Transverse colon (tissue), 4 donors: Measurements from ENCODE around the gene CD69. TPM values are rescaled to one million over a fixed set of nuclear protein-coding genes. Genes with fewer than 3 reads are reported as not detected.
A peak's percentile ranks its signal among the peaks of the same experiment; 100 is the strongest.

Experiments used
- DNase-seq: peaks from one replicate; pipeline ENCODE4 v3.0.0-alpha.2; 2019
- H3K27ac ChIP-seq, 4 donors: fragments of 200-600 bp; sonication (generic); 2 replicates each; pipeline ENCODE4 v1.5.1; 2016 to 2018; ENCODE audit warnings: inconsistent platforms in 4 of 4
- H3K27me3 ChIP-seq: fragments of 200-600 bp; sonication (generic); 2 replicates; pipeline ENCODE4 v1.5.1; 2017; ENCODE audit warnings: inconsistent platforms
- H3K36me3 ChIP-seq, 4 donors: fragments of 200-600 bp; sonication (generic); 2 replicates each; pipeline ENCODE4 v1.5.1; 2017 to 2019; ENCODE audit warnings: inconsistent platforms in 4 of 4
- H3K4me1 ChIP-seq, 4 donors: fragments of 200-600 bp; sonication (generic); 2 replicates each; pipeline ENCODE4 v1.5.1; 2017 to 2020; ENCODE audit warnings: inconsistent platforms in 4 of 4
- H3K4me3 ChIP-seq, 4 donors: fragments of 200-600 bp; sonication (generic); 1 replicate in 1 of 4; 2 replicates in 3 of 4; pipeline versions ENCODE4 v1.5.1 to v1.6.1; 2017 to 2019; ENCODE audit warnings: inconsistent platforms in 4 of 4
- H3K9me3 ChIP-seq, 2 donors: fragments of 200-600 bp; sonication (generic); 2 replicates each; pipeline ENCODE4 v1.5.1; 2017 to 2019; ENCODE audit warnings: inconsistent platforms in 2 of 2
- CTCF ChIP-seq, 5 experiments: fragments of 200-600 bp in 3 of 5; fragments of 450-650 bp in 2 of 5; sonication (generic) in 3 of 5; IDR thresholded peaks; 1 replicate in 2 of 5; 2 replicates in 3 of 5; pipeline ENCODE4 v1.5.1; 2016 to 2017; ENCODE audit warnings: antibody characterized with exemption in 5 of 5, inconsistent platforms in 3 of 5, mild to moderate bottlenecking in 2 of 5, moderate library complexity in 1 of 5
- EP300 ChIP-seq: sonication (generic); formaldehyde crosslinking; IDR thresholded peaks from one replicate; pipeline ENCODE4 v1.6.1; 2017; ENCODE audit warnings: antibody characterized with exemption, low read depth
- POLR2A ChIP-seq: fragments of 450-650 bp; IDR thresholded peaks from one replicate; pipeline ENCODE4 v1.6.1; 2016; ENCODE audit warnings: antibody characterized with exemption, mild to moderate bottlenecking, moderate library complexity
- POLR2AphosphoS5 ChIP-seq, 3 donors: sonication (generic); formaldehyde crosslinking; IDR thresholded peaks; one replicate each; pipeline ENCODE4 v1.6.1; 2016; ENCODE audit warnings: antibody characterized with exemption in 3 of 3
- WGBS, 2 donors: methylation state at CpG; one replicate each; pipeline ENCODE4 v1.1.5; 2018; ENCODE audit warnings: low coverage in 1 of 2; 5-methylcytosine and 5-hydroxymethylcytosine counted together
- in situ Hi-C, 4 donors: fragments of 200-750 bp; cut with MboI; loops; one replicate each; pipeline versions ENCODE4 v1.15.0 to v1.15.1; 2017; ENCODE audit warnings: low sequenced_read_pairs in 3 of 4, low pct_ligation_motif_present in 1 of 4, low pct_unique_long_range_greater_than_20kb in 1 of 4
- intact Hi-C: fragments of 100-400 bp; cut with DNase I; formaldehyde crosslinking; loops from one replicate; pipeline ENCODE4 v1.15.1; 2023; ENCODE audit warnings: low total_unique reads
- total RNA-seq, 4 donors: library from RNA; depleted of rRNA; stranded (reverse); fragments of >200 nt; gene quantifications; one replicate each; pipeline ENCODE4 v1.1.0, GENCODE V29; 2016

Gene CD69
- total RNA-seq, 4 donors from 2014 or later: 7.8 to 19.2 TPM; not detected in 2

GRCh38 chr12:9806714-9807113, 46.0 kb upstream of the CD69 start:
- TF ChIP-seq POLR2AphosphoS5 (IDR thresholded peaks at IDR 0.05) (no peak), CTCF (IDR thresholded peaks at IDR 0.05) (no peak), EP300 (no peak), POLR2A (no peak)
- WGBS, 2 donors: 86 to 94% methylated on average over 4 of the region's 4 CpGs
- in situ Hi-C loops: no loop called here
- Histone ChIP-seq H3K4me1 (no peaks in the 10 kb centered on the region), H3K9me3 (no peaks in the 10 kb centered on the region), H3K4me3 (no peak overlapping the region), H3K36me3 (no peaks in the 10 kb centered on the region), H3K27me3 (no peaks in the 10 kb centered on the region), H3K27ac (no peak overlapping the region)
- intact Hi-C loops: no loop called here
- DNase-seq: no peak

GRCh38 chr12:9805883-9806282, 45.2 kb upstream of the CD69 start:
- Histone ChIP-seq H3K9me3 (no peaks in the 10 kb centered on the region), H3K27me3 (no peaks in the 10 kb centered on the region), H3K27ac (no peak overlapping the region), H3K4me3 (no peak overlapping the region), H3K36me3 (no peaks in the 10 kb centered on the region), H3K4me1 (no peaks in the 10 kb centered on the region)
- intact Hi-C loops: no loop called here
- no peak for DNase-seq
- TF ChIP-seq POLR2AphosphoS5 (IDR thresholded peaks at IDR 0.05) (no peak), POLR2A (no peak), CTCF (IDR thresholded peaks at IDR 0.05) (no peak), EP300 (no peak)
- 88 to 95% methylated on average over 1 to 2 of the region's 2 CpGs for WGBS, 2 donors
- in situ Hi-C loops: no loop called here

GRCh38 chr12:9799961-9800360, 39.3 kb upstream of the CD69 start:
- Histone ChIP-seq H3K9me3 (no peaks in the 10 kb centered on the region), H3K36me3 (no peaks in the 10 kb centered on the region), H3K4me3 (no peak overlapping the region), H3K27ac (no peak overlapping the region), H3K4me1 (peaks cover 0 to 3% (median 0%) of the 10 kb centered on the region in 4 donors), H3K27me3 (no peaks in the 10 kb centered on the region)
- no peak for DNase-seq
- intact Hi-C loops (no loop called here), in situ Hi-C loops (loop anchor here in 1 of 4 donors (5.0 kb wide), 1 partner anchor 53 kb away; no protein-coding TSS in a partner anchor)
- WGBS, 2 donors: 45 to 50% methylated on average over 1 of the region's 1 CpG
- no peak for TF ChIP-seq EP300
- TF ChIP-seq POLR2AphosphoS5 (IDR thresholded peaks at IDR 0.05): no peak
- TF ChIP-seq CTCF (IDR thresholded peaks at IDR 0.05): no peak
- no peak for TF ChIP-seq POLR2A

GRCh38 chr12:9797722-9798619, 37.3 kb upstream of the CD69 start:
- Histone ChIP-seq H3K36me3 (no peaks in the 10 kb centered on the region), H3K9me3 (no peaks in the 10 kb centered on the region), H3K4me1 (peaks cover 0 to 6% (median 0%) of the 10 kb centered on the region in 4 donors), H3K27ac (no peak overlapping the region), H3K4me3 (no peak overlapping the region), H3K27me3 (no peaks in the 10 kb centered on the region)
- in situ Hi-C loops (loop anchor here in 1 of 4 donors (5.0 kb wide), 1 partner anchor 51 kb away; no protein-coding TSS in a partner anchor), intact Hi-C loops (no loop called here)
- peak; percentile 64 for DNase-seq
- TF ChIP-seq EP300 (no peak), CTCF (IDR thresholded peaks at IDR 0.05) (peak; percentile 29 to 63 (median 47)), POLR2A (no peak), POLR2AphosphoS5 (IDR thresholded peaks at IDR 0.05) (no peak)
- 52 to 55% methylated on average over 6 to 7 of the region's 7 CpGs for WGBS, 2 donors
